Right lobe of liver (tissue), 6 donors: ENCODE measurements around the gene RPUSD4. TPM values are rescaled to one million over a fixed set of nuclear protein-coding genes. Genes with fewer than 3 reads are reported as not detected.

Experiments used
- ATAC-seq, 4 donors: fragments of 200-7000 bp; cut with Tn5 transposase; one replicate each; pipeline ENCODE4 v1.9.1; 2020; ENCODE audit warnings: mild to moderate bottlenecking in 4 of 4, moderate library complexity in 4 of 4
- DNase-seq, 3 donors: peaks; one replicate each; pipeline ENCODE4 v3.0.0-alpha.2; 2020
- H3K27ac ChIP-seq, 3 donors: fragments of 200-600 bp; one replicate each; pipeline ENCODE4 v1.8.0; 2022
- H3K27me3 ChIP-seq, 2 donors: fragments of 200-600 bp; one replicate each; pipeline ENCODE4 v1.8.0; 2022
- H3K36me3 ChIP-seq, 4 donors: fragments of 200-600 bp; sonication (generic) in 1 of 4; one replicate each; pipeline versions ENCODE4 v1.5.1 to v1.8.0; 2017 to 2022; ENCODE audit warnings: control low read depth in 1 of 4
- H3K4me1 ChIP-seq, 4 donors: fragments of 200-600 bp; sonication (generic) in 1 of 4; one replicate each; pipeline versions ENCODE4 v1.5.1 to v1.8.0; 2017 to 2022; ENCODE audit warnings: control low read depth in 1 of 4
- H3K4me3 ChIP-seq, 3 donors: fragments of 200-600 bp; one replicate each; pipeline ENCODE4 v1.8.0; 2022
- H3K9me3 ChIP-seq, 4 donors: fragments of 200-600 bp; sonication (generic) in 1 of 4; one replicate each; pipeline versions ENCODE4 v1.5.1 to v1.8.0; 2017 to 2022; ENCODE audit warnings: control low read depth in 1 of 4
- POLR2A ChIP-seq: fragments of 450-650 bp; IDR thresholded peaks from one replicate; pipeline ENCODE4 v1.6.1; 2017; ENCODE audit warnings: antibody characterized with exemption, mild to moderate bottlenecking
- WGBS: methylation state at CpG from one replicate; pipeline ENCODE4 v1.1.6; 2018; ENCODE audit warnings: low coverage, low lambda C conversion rate; ENCODE audit not compliant: insufficient coverage; ENCODE audit errors: missing lambda C conversion rate; 5-methylcytosine and 5-hydroxymethylcytosine counted together
- intact Hi-C, 2 donors: fragments of 100-400 bp; cut with DNase I; formaldehyde crosslinking; loops; one replicate each; pipeline versions ENCODE4 v1.11.2 to v1.14.1; 2022
- total RNA-seq, 6 experiments: library from RNA; depleted of rRNA in 2 of 6; stranded (reverse); fragments of >200 nt in 2 of 6; fragmentation: NEBNext Ultra II Directional in 3 of 6; extraction: Animal tissue kit (Norgen Biotek cat#: 25700) in 3 of 6; gene quantifications; one replicate each; pipeline versions ENCODE4 v1.1.0 to v1.2.4, GENCODE V29; 2016 to 2023
- TF ChIP-seq, protein P1 (sequence below), 4 donors: fragments of 200-600 bp in 3 of 4; fragments of 450-650 bp in 1 of 4; IDR thresholded peaks; one replicate each; pipeline versions ENCODE4 v1.5.1 to v1.8.0; 2016 to 2022; ENCODE audit warnings: antibody characterized with exemption in 4 of 4, mild to moderate bottlenecking in 2 of 4
- donor health status: DM: no; HTN: yes; CAD: no.
- donor health status: DM: no; HTN: no; CAD: no.
- donor health status: DM: no; HTN: no; CAD: no.
- donor health status: DM: no; HTN: yes; CAD: no.
- donor health status: DM: no; HTN: yes; CAD: no.

Gene RPUSD4
- total RNA-seq, 6 experiments from 2014 or later: 12.8 to 18.5 (median 14.2) TPM

DNA sequence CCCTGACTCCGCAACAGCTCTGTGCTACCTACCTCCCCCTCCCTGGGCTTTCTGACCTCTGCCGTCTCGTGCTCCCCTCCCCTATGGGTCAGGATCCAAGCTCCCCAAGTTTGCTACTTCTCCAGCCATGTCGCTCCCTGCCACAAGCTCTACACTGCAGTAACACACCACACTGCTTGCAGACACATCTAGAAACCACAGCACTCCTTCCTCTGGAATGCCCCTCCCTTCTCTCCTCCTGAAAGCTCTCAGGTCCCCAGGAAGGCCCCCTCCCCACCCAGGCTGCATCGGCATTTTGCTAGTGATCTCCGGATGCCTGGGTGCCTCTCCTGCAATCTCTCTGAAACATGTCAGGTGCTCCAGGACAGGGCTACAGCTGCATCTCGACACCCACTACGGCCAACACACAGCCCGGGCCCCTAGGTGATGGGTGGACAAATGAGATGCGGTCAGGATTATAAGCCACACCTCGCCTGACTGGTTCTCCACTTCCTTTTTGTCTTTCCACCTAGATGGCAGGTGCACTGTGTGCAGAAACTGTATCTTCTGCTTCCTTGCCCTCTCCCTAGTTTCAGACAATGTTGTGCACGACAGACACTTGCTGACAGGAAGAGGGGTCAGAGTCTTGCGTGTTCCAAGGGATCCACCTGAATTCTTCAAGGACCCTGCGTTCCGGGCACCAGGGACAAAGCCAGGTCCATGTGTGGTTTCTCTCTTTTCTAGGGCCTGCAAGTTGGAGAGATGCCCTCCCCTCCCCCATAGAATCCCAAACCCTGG, 22.9 kb downstream of the RPUSD4 start:
- H3K4me3 ChIP-seq: no peak overlapping the region
- intact Hi-C loops: no loop called here
- ATAC-seq (no peak), DNase-seq (no peak)
- no peaks in the 10 kb centered on the region for H3K9me3 ChIP-seq
- H3K27me3 ChIP-seq: no peaks in the 10 kb centered on the region
- no peaks in the 10 kb centered on the region for H3K36me3 ChIP-seq
- 89% methylated on average over 10 of the region's 15 CpGs for WGBS
- TF ChIP-seq, protein P1, sequence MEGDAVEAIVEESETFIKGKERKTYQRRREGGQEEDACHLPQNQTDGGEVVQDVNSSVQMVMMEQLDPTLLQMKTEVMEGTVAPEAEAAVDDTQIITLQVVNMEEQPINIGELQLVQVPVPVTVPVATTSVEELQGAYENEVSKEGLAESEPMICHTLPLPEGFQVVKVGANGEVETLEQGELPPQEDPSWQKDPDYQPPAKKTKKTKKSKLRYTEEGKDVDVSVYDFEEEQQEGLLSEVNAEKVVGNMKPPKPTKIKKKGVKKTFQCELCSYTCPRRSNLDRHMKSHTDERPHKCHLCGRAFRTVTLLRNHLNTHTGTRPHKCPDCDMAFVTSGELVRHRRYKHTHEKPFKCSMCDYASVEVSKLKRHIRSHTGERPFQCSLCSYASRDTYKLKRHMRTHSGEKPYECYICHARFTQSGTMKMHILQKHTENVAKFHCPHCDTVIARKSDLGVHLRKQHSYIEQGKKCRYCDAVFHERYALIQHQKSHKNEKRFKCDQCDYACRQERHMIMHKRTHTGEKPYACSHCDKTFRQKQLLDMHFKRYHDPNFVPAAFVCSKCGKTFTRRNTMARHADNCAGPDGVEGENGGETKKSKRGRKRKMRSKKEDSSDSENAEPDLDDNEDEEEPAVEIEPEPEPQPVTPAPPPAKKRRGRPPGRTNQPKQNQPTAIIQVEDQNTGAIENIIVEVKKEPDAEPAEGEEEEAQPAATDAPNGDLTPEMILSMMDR (IDR thresholded peaks at IDR 0.05): no peak
- no peak for TF ChIP-seq POLR2A
- H3K27ac ChIP-seq: no peak overlapping the region
- H3K4me1 ChIP-seq: no peaks in the 10 kb centered on the region

DNA sequence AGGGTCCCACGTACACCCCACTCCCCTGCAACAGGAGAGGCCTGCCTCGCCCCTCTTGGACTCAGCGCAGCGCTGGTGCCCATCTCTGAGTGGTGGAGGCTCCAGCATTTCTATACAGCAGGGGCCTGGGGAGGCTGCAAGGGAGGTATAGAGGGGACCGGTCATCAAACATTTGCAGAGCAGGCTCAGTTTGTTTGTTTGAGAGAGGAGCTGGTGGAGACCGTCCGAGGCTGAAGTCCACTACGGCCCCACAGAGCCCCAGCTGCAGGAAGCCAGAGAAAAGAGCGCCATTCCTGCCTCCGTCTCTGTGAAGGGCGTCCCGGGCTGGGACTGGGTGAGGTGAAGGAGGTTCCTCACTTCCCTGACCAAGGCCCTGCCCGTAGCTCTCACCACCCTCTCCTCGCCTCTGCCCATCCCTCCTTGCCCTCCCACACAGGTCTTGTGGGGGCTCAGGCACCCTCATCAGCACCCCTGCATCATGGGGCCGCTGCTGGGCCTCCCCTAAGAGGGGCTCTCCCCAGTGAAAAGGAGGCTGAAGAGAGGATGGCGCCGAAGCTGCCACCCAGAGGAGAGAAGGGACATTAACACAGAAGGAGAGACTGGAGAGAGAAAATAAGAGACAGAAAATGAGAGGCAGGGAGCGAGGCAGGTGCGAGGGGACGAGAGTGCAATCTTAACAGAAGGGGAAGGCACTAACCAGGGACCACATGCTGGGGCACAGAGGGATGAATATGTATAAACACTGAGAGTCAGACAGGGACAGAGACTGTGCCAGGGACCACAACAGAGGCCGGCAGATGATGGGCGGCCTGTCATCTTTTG, 24.5 kb downstream of the RPUSD4 start:
- H3K27ac ChIP-seq: no peak overlapping the region
- no peak overlapping the region for H3K4me3 ChIP-seq
- peak in 3 of 4 donors; percentile 10 to 55 (median 30) for ATAC-seq
- WGBS: 69% methylated on average over 8 of the region's 22 CpGs
- TF ChIP-seq POLR2A: no peak
- TF ChIP-seq, protein P1 (IDR thresholded peaks at IDR 0.05): peak in 1 of 4 donors; percentile 5
- no peaks in the 10 kb centered on the region for H3K36me3 ChIP-seq
- H3K4me1 ChIP-seq: no peaks in the 10 kb centered on the region
- H3K27me3 ChIP-seq: no peaks in the 10 kb centered on the region
- no peak for DNase-seq
- no peaks in the 10 kb centered on the region for H3K9me3 ChIP-seq
- intact Hi-C loops: no loop called here

DNA sequence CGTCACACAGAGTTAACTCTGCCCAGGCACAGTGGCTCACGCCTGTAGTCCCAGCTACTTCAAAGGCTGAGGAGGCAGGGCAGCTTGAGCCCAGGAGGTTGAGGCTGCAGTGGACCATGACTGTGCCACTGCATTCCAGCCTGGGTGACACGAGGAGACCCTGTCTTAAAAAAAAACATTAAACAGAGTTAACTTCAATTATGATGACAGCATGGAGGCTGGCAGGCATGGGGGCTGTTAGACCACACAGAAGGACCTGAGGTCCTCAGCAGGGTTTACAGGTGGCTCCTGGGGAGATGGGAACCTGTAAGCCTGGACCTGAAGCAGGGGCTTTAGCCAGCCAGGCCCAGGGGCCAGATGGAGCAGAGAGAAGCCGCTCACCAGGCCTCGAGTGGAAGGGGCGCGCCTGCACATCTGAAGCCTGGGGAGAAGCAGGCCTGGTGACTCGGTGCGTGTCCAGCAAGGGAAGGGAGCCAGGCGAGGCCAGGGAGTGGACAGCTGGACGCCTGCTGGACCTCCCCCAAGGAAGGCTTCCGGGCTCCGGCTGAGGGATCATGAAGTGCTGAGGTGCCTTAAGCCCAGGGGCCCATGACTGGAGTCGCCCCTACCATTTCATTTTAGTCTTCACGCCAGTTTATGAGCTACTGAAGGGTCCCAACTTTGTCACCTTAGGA, 25.3 kb downstream of the RPUSD4 start:
- Histone ChIP-seq H3K4me3 (no peak overlapping the region), H3K4me1 (no peaks in the 10 kb centered on the region), H3K27me3 (no peaks in the 10 kb centered on the region), H3K27ac (no peak overlapping the region), H3K9me3 (no peaks in the 10 kb centered on the region), H3K36me3 (no peaks in the 10 kb centered on the region)
- WGBS: 45% methylated on average over 8 of the region's 15 CpGs
- intact Hi-C loops: no loop called here
- ATAC-seq: peak in 1 of 4 donors; percentile 16
- TF ChIP-seq, protein P1 (IDR thresholded peaks at IDR 0.05): no peak
- no peak for TF ChIP-seq POLR2A
- no peak for DNase-seq

DNA sequence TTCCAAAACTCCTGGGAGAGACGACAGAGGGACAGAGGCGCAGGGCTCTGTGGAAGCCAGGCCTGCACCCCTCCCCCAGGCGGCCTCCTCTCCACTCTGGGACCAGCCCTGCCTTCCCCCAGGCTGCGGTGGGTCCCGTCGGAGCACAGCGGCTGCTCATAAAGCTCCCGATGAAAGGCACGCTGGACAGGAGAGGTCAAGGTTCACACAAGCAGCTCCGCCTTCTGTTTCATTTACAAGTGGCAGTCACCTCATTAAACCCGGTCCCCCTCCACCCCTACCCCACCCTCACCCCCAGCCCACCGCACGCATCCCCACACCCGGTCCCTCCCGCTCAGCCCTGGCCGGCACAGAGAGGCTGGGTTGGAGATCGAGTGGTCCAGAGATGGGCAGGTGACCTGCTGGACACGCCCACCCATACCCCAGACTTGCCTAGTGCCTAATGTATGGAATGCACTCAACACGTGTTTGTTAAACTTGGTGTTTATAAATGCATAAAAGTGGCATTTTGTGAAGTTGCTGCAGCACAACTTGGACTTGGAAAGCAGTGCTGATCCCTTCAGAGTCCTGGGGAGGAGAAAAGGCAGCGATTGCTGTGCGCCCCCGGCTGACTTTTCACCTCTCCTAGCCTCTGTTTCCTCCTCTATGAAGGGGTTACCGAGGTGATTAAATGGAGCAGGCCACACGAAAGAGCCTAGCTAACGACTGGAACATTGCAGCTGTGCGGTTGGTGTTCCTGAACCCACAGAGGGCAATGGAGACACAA, 26.0 kb downstream of the RPUSD4 start:
- intact Hi-C loops: no loop called here
- no peaks in the 10 kb centered on the region for H3K36me3 ChIP-seq
- no peak for ATAC-seq
- DNase-seq: no peak
- no peak overlapping the region for H3K4me3 ChIP-seq
- no peaks in the 10 kb centered on the region for H3K27me3 ChIP-seq
- H3K4me1 ChIP-seq: no peaks in the 10 kb centered on the region
- H3K9me3 ChIP-seq: no peaks in the 10 kb centered on the region
- TF ChIP-seq POLR2A: no peak
- TF ChIP-seq, protein P1 (IDR thresholded peaks at IDR 0.05): no peak
- H3K27ac ChIP-seq: no peak overlapping the region
- 88% methylated on average over 3 of the region's 26 CpGs for WGBS
